Measurements from ENCODE around the gene BRD4. TPM values are rescaled to one million over a fixed set of nuclear protein-coding genes. Genes with fewer than 3 reads are reported as not detected.
"Not testable (repeated sequence)": the region's sequence is repeated elsewhere in the genome, so short reads cannot be mapped to it uniquely, and the experiment has no call there.

BRD4 gene
- total RNA-seq, 1 donor = 26.3 TPM

DNA sequence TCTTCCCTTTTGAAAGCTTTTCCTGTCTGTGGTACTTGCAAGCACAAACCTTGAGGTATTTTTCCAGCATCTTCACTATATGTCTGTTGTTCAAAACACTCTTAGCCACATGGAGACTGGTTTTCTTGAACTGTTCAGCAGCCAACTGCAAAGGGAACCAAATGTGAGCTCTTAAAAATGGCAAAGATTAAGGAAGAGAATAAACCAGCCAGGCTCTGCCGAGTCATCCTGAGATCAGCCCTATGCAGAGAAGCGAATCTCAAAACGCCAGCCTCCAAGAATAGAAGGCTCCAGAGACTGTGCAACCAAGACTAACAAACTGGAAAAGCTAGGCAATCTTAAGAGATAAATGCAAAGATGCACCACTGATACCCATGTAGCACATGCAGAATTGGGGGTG, 26.6 kb upstream of the BRD4 start:
- DNase-seq (ENCODE audit: low read depth) = peak; percentile 18
- TF ChIP-seq, protein P1, sequence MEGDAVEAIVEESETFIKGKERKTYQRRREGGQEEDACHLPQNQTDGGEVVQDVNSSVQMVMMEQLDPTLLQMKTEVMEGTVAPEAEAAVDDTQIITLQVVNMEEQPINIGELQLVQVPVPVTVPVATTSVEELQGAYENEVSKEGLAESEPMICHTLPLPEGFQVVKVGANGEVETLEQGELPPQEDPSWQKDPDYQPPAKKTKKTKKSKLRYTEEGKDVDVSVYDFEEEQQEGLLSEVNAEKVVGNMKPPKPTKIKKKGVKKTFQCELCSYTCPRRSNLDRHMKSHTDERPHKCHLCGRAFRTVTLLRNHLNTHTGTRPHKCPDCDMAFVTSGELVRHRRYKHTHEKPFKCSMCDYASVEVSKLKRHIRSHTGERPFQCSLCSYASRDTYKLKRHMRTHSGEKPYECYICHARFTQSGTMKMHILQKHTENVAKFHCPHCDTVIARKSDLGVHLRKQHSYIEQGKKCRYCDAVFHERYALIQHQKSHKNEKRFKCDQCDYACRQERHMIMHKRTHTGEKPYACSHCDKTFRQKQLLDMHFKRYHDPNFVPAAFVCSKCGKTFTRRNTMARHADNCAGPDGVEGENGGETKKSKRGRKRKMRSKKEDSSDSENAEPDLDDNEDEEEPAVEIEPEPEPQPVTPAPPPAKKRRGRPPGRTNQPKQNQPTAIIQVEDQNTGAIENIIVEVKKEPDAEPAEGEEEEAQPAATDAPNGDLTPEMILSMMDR (IDR thresholded peaks at IDR 0.05; ENCODE audit: insufficient read depth, low read depth, low read length) = no peak
- H3K4me3 ChIP-seq (ENCODE audit: low read depth, low read length) = no peak overlapping the region

DNA sequence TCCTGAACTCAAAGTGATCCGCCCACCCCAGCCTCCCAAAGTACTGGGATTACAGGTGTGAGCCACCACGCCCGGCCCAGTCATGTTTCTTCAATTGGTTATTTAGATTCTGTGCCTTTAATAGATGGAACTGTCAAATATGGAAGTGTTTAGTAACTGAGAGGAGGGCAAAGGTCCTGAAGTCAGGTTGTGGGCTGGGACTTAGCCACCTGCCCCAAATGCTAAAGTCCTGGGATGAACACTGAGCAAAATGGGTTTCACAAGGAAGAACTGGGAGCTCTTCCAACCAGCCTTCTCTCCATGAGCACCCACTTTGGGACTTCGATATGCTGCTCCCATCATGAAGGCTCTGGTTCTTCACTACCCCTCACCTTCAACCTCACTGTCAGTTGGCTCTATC, 25.6 kb upstream of the BRD4 start:
- TF ChIP-seq, protein P1 (IDR thresholded peaks at IDR 0.05; ENCODE audit: insufficient read depth, low read depth, low read length) = no peak
- DNase-seq (ENCODE audit: low read depth) = no peak

DNA sequence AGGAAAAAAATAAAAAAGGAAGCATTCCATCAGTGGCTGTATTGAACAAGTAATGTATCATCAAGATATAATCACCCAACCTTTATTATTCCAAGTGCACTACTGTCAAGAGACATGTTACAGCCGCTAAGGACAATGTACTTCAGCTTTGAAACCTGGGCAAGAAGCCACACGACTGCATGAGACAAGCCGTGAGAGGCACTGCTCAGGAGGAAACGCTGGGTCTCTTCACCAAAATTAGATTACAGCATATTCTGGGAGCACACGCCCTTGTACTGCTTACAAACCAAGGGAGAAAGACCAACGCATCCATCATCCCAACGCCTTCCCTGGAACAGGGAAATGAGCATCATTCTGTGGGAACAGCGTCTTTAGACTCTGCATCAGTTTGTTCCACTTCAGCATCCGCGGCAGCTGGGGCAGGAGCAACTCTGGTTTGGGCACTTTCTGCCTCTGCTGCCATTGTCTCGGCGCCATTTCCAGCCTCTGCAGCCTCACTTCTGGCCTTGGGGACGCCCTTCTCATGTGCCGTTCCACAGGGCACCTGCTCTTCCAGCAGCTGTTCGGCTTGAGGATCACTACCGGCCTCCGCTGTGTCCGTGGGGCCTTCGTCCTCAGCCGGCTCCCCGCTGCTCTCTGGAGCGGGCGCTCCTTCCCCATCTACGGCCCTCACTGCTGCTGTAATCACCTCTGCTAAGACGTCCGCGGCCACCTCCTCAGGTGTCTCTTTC, 22.4 kb upstream of the BRD4 start:
- TF ChIP-seq, protein P1 (IDR thresholded peaks at IDR 0.05; ENCODE audit: insufficient read depth, low read depth, low read length) = no peak
- no peak for DNase-seq (ENCODE audit: low read depth)
- no peak overlapping the region for H3K4me3 ChIP-seq (ENCODE audit: low read depth, low read length)

More for the DNA sequence above, 25.6 kb upstream of the BRD4 start:
- no peak overlapping the region for H3K4me3 ChIP-seq (ENCODE audit: low read depth, low read length)

DNA sequence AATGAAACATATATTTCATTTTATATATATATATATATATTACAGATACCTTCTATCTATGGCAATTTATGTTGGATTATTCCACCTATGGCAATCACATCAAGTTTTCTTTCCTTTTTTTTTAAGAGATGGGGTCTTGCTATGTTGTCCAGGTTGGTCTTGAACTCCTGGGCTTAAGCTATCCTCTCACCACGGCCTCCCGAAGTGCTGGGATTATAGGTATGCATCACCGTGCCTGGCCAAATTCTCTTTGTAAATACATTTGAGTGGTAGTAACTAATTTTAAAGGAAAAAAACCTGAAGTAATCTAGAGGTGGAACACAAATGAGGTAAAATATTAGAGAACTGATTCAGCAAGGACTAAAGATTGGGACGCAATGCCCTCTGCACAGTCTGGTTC, 21.6 kb upstream of the BRD4 start:
- TF ChIP-seq, protein P1 (IDR thresholded peaks at IDR 0.05; ENCODE audit: insufficient read depth, low read depth, low read length) = no peak
- H3K4me3 ChIP-seq (ENCODE audit: low read depth, low read length) = no peak overlapping the region
- DNase-seq (ENCODE audit: low read depth) = no peak

DNA sequence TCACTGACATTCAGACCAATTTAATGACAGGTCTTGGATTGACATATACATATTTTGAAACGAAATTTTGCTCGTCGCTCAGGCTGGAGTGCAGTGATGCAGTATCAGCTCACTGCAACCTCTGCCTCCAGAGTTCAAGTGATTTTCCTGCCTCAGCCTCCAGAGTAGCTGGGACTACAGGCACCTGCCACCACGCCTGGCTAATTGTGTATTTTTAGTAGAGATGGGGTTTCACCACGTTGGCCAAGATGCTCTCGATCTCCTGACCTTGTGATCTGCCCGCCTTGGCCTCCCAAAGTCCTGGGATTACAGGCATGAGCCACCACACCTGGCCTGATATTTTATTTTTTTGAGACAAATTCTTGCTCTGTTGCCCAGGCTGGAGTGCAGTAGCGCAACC, 20.2 kb upstream of the BRD4 start:
- H3K4me3 ChIP-seq (ENCODE audit: low read depth, low read length); DNase-seq (ENCODE audit: low read depth): not testable (repeated sequence)

DNA sequence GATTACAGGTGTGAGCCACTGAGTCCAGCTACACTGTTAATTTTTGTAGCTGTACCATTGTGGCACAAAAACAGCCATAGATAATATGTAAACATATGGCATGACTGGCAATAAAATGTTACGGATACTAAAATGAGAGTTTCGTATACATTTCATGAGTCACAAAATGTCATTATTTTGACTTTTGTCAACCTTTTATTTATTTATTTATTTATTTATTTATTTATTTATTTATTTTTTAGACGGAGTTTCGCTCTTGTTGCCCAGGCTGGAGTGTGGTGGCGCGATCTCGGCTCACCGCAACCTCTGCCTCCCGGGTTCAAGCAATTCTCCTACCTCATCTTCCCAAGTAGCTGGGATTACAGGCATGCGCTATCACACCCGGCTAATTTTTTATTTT, 9.0 kb upstream of the BRD4 start:
- not testable (repeated sequence) for H3K4me3 ChIP-seq (ENCODE audit: low read depth, low read length); DNase-seq (ENCODE audit: low read depth)

DNA sequence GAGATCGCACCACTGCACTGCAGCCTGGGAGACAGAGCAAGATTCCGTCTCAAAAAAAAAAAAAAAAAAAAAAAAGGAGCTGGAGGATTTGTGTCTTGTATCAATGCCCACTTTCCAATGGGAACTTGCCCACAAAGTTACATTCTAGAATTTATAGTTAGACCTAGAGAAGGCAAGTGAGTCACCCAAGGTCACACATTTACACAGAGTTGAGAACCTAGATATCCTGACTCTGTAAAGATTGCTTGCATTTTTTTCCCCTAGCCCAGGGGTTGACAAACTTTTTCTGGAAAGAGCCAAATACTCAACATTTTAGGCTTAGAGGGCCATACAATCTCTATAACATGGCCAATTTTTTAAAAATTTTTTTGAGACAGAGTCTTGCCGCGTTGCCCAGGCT, 7.7 kb upstream of the BRD4 start:
- TF ChIP-seq, protein P1 (IDR thresholded peaks at IDR 0.05; ENCODE audit: insufficient read depth, low read depth, low read length) = no peak
- H3K4me3 ChIP-seq (ENCODE audit: low read depth, low read length) = no peak overlapping the region
- no peak for DNase-seq (ENCODE audit: low read depth)

DNA sequence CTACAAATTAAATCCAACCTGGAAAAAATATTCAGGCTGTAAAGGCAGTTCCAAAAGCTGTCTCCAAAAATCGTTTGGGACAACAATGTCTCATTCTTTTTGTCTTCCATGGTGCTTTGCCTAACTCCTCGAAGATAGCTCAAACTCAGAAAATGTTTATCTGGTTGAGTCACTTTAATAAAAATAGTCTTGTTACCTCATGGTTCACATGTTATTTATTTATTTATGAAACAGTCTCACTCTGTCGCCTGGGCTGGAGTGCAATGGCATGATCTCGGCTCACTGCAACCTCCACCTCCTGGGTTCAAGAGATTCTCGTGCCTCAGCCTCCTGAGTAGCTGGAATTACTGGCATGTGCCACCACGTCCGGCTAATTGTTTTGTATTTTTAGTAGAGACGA, 4.9 kb upstream of the BRD4 start:
- TF ChIP-seq, protein P1 (IDR thresholded peaks at IDR 0.05; ENCODE audit: insufficient read depth, low read depth, low read length) = no peak
- no peak overlapping the region for H3K4me3 ChIP-seq (ENCODE audit: low read depth, low read length)
- peak; percentile 64 for DNase-seq (ENCODE audit: low read depth)

DNA sequence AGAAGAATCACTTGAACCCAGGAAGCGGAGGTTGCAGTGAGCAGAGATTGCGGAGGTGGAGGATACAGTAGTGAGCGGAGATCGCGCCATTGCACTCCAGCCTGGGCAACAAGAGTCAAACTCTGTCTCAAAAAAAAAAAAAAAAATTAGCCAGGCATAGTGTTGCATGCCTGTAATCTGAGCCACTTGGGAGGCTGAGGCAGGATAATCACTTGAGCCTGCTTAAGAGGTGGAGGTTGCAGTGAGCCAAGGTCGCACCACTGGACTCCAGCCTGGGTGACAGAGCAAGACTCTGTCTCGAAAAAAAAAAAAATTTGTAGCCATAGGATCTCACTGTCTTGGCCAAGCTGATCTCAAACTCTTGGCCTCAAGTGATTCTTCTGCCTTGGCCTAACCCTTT, 3.7 kb upstream of the BRD4 start:
- DNase-seq (ENCODE audit: low read depth); H3K4me3 ChIP-seq (ENCODE audit: low read depth, low read length): not testable (repeated sequence)

Measured in fibroblast of villous mesenchyme (primary cell).